HepG2 (cell line): ENCODE measurements around the gene NRK. TPM values are rescaled to one million over a fixed set of nuclear protein-coding genes. Genes with fewer than 3 reads are reported as not detected.
"Not testable (repeated sequence)": the region's sequence is repeated elsewhere in the genome, so short reads cannot be mapped to it uniquely, and the experiment has no call there.

Source experiments
- ATAC-seq: fragments of 200-7000 bp; cut with Tn5 transposase; 3 replicates; pipeline ENCODE4 v1.9.1; 2020; ENCODE audit warnings: mild to moderate bottlenecking, moderate library complexity
- BruUV-seq: library from RNA; stranded (reverse); fragments of 400-500 nt; replicated peaks from 2 replicates; lab custom pipeline; 2021; lab: Mats Ljungman, UMichigan
- CTCF ChIA-PET: fragments of 300-600 bp; formaldehyde crosslinking; extraction: SDS; loops from one replicate; lab custom pipeline; 2021; ENCODE audit warnings: low total read pairs, inconsistent platforms, low intra/inter-chr PET ratio; lab: Yijun Ruan, JAX
- POLR2A ChIA-PET: fragments of 350-600 bp; sonication (Branson Sonifier 250); formaldehyde crosslinking; loops from one replicate; lab custom pipeline; 2020; ENCODE audit warnings: antibody characterized with exemption, inconsistent platforms; lab: Yijun Ruan, JAX
- DNase-seq: peaks from one replicate; pipeline ENCODE4 v3.0.0-alpha.2; 2015; ENCODE audit warnings: low spot score
- FAIRE-seq: peaks from 3 replicates; lab custom pipeline; 2011; peaks lifted over from hg19 to GRCh38; lab: Jason Lieb, UNC
- H2AFZ ChIP-seq: one replicate; pipeline ENCODE4 v1.6.1; 2011; ENCODE audit warnings: low read length, inconsistent platforms
- H3K27ac ChIP-seq: fragments of 300-600 bp; 3 replicates; pipeline ENCODE4 v1.8.0; 2011; ENCODE audit warnings: mixed run types, mild to moderate bottlenecking, mixed read lengths, low read length, inconsistent platforms; ENCODE audit not compliant: insufficient read depth; ENCODE audit errors: extremely low read length
- H3K27me3 ChIP-seq, 2 experiments: fragments of 200-600 bp in 1 of 2; 2 replicates in 1 of 2; 3 replicates in 1 of 2; pipeline versions ENCODE4 v1.6.0 to v1.8.0; 2011; ENCODE audit warnings: low read length in 2 of 2, mild to moderate bottlenecking in 2 of 2, moderate library complexity in 2 of 2, inconsistent platforms in 1 of 2; ENCODE audit not compliant: insufficient read depth in 2 of 2, control insufficient read depth in 1 of 2
- H3K36me3 ChIP-seq, 2 experiments: fragments of 200-600 bp in 1 of 2; replicated peaks in 1 of 2; 2 replicates in 1 of 2; 3 replicates in 1 of 2; pipeline versions ENCODE4 v1.5.1 to v1.8.0; 2011; ENCODE audit warnings: low read length in 2 of 2, inconsistent platforms in 1 of 2; ENCODE audit not compliant: insufficient read depth in 2 of 2, control insufficient read depth in 1 of 2
- H3K4me1 ChIP-seq: 2 replicates; pipeline ENCODE4 v1.5.1; 2012; ENCODE audit warnings: low read length, inconsistent platforms; ENCODE audit not compliant: insufficient read depth
- H3K4me2 ChIP-seq: 2 replicates; pipeline ENCODE4 v1.6.0; 2011; ENCODE audit warnings: low read depth, low read length, inconsistent platforms
- H3K4me3 ChIP-seq, 3 experiments: fragments of 200-600 bp in 1 of 3; sonication (generic), shearing (Covaris generic) in 1 of 3; replicated peaks in 1 of 3; 2 replicates each; pipeline ENCODE4 v1.5.1; 2011 to 2016; ENCODE audit warnings: low read length in 3 of 3, inconsistent platforms in 2 of 3, low read depth in 2 of 3, mild to moderate bottlenecking in 2 of 3, control low read depth in 1 of 3, mixed read lengths in 1 of 3; ENCODE audit not compliant: insufficient read depth in 1 of 3
- H3K79me2 ChIP-seq: one replicate; pipeline ENCODE4 v1.6.1; 2011; ENCODE audit warnings: low read length, inconsistent platforms; ENCODE audit not compliant: insufficient read depth
- H3K9ac ChIP-seq: 2 replicates; pipeline ENCODE4 v1.6.0; 2011; ENCODE audit warnings: mild to moderate bottlenecking, low read depth, low read length, inconsistent platforms; ENCODE audit not compliant: insufficient read depth
- H3K9me3 ChIP-seq: 2 replicates; pipeline ENCODE4 v1.5.1; 2012; ENCODE audit warnings: mild to moderate bottlenecking, low read length
- H4K20me1 ChIP-seq: 2 replicates; pipeline ENCODE4 v1.6.0; 2011; ENCODE audit warnings: inconsistent platforms, mild to moderate bottlenecking, low read length, moderate library complexity; ENCODE audit not compliant: insufficient read depth
- HNF4A ChIP-seq: sonication (generic); formaldehyde crosslinking; IDR thresholded peaks from 2 replicates; pipeline ENCODE4 v1.4.0; 2020; ENCODE audit warnings: missing genetic modification reagents
- KLF9 ChIP-seq: IDR thresholded peaks from 2 replicates; pipeline ENCODE4 v1.6.1; 2016; ENCODE audit warnings: low read depth
- POGZ ChIP-seq: sonication (generic); formaldehyde crosslinking; IDR thresholded peaks from 2 replicates; pipeline ENCODE4 v1.4.0; 2020; ENCODE audit warnings: mild to moderate bottlenecking, missing genetic modification reagents
- SALL1 ChIP-seq: sonication (generic); formaldehyde crosslinking; IDR thresholded peaks from 2 replicates; pipeline ENCODE4 v1.8.0; 2022; ENCODE audit warnings: mild to moderate bottlenecking, missing genetic modification reagents
- TEAD3 ChIP-seq: optimal IDR thresholded peaks from 2 replicates; pipeline ENCODE3; 2016; ENCODE audit warnings: borderline replicate concordance
- ZMYM3 ChIP-seq: sonication (generic); formaldehyde crosslinking; IDR thresholded peaks from 2 replicates; pipeline ENCODE4 v1.5.1; 2020; ENCODE audit warnings: mild to moderate bottlenecking, missing genetic modification reagents
- ZMYM4 ChIP-seq: sonication (generic); formaldehyde crosslinking; IDR thresholded peaks from 2 replicates; pipeline ENCODE4 v1.8.1; 2023; ENCODE audit warnings: mild to moderate bottlenecking, missing genetic modification reagents
- ZNF460 ChIP-seq: sonication (generic); formaldehyde crosslinking; IDR thresholded peaks from 2 replicates; pipeline ENCODE4 v1.5.1; 2020; ENCODE audit warnings: missing genetic modification reagents, mild to moderate bottlenecking, borderline replicate concordance
- WGBS: methylation state at CpG from one replicate; pipeline ENCODE4 v1.1.6; 2017; ENCODE audit warnings: low lambda C conversion rate; 5-methylcytosine and 5-hydroxymethylcytosine counted together
- in situ Hi-C: cut with HindIII; loops from 2 replicates; pipeline ENCODE4 v1.10.0; 2017; ENCODE audit warnings: low pct_unique_long_range_greater_than_20kb; ENCODE audit not compliant: extremely low pct_ligation_motif_present
- intact Hi-C: fragments of 100-400 bp; cut with micrococcal nuclease; formaldehyde crosslinking; loops from one replicate; pipeline ENCODE4 v1.10.0; 2022; ENCODE audit not compliant: unreplicated experiment
- polyA plus RNA-seq, 8 experiments: library from polyadenylated mRNA; depleted of rRNA in 3 of 8; stranded (reverse) in 7 of 8; unstranded in 1 of 8; fragments of >200 nt; fragmentation: Illumina TruSeq in 4 of 8; extraction: Trizol in 4 of 8; gene quantifications; 2 replicates each; pipeline versions ENCODE4 v1.2.1 to v1.2.3, GENCODE V29; 2011 to 2016; ENCODE audit warnings: low read depth in 4 of 8, missing spikeins in 1 of 8, mixed read lengths in 1 of 8; ENCODE audit not compliant: insufficient read depth in 1 of 8
- total RNA-seq, 5 experiments: library from RNA; depleted of rRNA; stranded (reverse); fragments of >200 nt; fragmentation: Illumina TruSeq; extraction: Trizol; gene quantifications; 2 replicates each; pipeline ENCODE4 v1.2.3, GENCODE V29; 2016; ENCODE audit warnings: low read depth in 1 of 5
- TF ChIP-seq, protein P1 (sequence below): sonication (generic); formaldehyde crosslinking; IDR thresholded peaks from 2 replicates; pipeline ENCODE4 v1.5.0; 2020; ENCODE audit warnings: mild to moderate bottlenecking, missing genetic modification reagents
- TF ChIP-seq, protein P2 (sequence below): IDR thresholded peaks from 2 replicates; pipeline ENCODE4 v1.4.0; 2020; ENCODE audit warnings: mild to moderate bottlenecking, missing genetic modification reagents

NRK gene
- total and polyA plus RNA-seq, 2 of the 13 experiments (the other 11 are each of a cell fraction or from before 2014, with no cell fraction given): not detected

DNA sequence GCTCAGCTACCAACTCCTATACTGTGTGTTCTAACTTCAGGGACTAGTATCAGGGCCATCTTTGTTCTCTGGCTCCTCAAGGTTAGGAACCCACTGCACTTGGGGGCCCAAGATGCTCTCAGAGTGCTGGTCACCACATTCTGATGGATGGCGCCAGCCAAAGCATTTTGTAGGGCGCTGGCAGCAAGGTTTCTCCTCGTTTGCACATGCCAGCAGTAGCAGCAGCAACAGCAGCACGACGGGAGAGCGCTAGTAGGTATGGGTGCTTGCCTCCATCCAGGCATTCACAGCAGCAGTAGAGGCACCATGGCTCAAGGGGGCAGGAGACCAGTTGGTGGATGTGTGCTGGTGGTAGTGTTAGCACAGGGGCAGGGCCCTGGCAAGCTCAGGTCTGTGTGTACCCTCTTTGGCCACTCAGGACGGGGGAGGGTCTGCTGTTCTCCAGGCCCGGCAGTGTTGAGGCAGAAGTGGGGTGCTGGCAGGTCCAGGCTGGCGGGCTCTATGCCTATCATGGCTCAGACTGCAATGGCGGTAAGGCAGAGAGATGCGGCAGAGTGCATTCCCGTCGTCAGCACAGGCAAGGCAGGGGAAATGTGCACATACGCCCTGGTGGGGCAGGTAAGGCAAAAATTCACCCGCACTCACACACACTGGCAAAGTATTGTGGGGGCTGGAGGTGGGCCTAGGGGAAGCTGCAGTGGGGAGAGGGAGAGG is 159.6 kb downstream of the NRK start:
- no peak for TF ChIP-seq KLF9
- H3K79me2 ChIP-seq: no peaks in the 10 kb centered on the region
- 100% methylated on average over 1 of the region's 15 CpGs for WGBS

DNA sequence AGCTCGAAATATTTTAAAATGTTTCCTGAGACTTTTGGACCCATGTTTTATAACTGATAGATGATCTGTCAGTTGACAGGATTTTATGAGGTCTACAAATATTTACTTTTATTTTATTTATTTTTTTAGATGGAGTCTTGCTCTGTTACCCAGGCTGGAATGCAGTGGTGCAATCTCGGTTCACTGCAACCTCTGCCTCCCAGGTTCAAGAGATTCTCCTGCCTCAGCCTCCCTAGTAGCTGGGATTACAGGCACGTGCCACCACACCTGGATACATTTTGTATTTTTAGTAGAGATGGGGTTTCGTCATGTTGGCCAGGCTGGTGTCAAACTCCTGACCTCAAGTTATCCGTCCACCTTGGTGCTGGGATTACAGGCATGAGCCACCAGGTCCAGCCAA is 166.1 kb downstream of the NRK start:
- H3K4me1 ChIP-seq, H3K9me3 ChIP-seq, H2AFZ ChIP-seq, H3K4me2 ChIP-seq, H3K9ac ChIP-seq, intact Hi-C loops, H3K4me3 ChIP-seq, H3K27ac ChIP-seq, FAIRE-seq, H4K20me1 ChIP-seq, BruUV-seq: not testable (repeated sequence)
- TF ChIP-seq, protein P1, sequence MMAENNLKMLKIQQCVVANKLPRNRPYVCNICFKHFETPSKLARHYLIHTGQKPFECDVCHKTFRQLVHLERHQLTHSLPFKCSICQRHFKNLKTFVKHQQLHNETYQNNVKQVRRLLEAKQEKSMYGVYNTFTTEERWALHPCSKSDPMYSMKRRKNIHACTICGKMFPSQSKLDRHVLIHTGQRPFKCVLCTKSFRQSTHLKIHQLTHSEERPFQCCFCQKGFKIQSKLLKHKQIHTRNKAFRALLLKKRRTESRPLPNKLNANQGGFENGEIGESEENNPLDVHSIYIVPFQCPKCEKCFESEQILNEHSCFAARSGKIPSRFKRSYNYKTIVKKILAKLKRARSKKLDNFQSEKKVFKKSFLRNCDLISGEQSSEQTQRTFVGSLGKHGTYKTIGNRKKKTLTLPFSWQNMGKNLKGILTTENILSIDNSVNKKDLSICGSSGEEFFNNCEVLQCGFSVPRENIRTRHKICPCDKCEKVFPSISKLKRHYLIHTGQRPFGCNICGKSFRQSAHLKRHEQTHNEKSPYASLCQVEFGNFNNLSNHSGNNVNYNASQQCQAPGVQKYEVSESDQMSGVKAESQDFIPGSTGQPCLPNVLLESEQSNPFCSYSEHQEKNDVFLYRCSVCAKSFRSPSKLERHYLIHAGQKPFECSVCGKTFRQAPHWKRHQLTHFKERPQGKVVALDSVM: peak; percentile 89
- TF ChIP-seq, protein P2, sequence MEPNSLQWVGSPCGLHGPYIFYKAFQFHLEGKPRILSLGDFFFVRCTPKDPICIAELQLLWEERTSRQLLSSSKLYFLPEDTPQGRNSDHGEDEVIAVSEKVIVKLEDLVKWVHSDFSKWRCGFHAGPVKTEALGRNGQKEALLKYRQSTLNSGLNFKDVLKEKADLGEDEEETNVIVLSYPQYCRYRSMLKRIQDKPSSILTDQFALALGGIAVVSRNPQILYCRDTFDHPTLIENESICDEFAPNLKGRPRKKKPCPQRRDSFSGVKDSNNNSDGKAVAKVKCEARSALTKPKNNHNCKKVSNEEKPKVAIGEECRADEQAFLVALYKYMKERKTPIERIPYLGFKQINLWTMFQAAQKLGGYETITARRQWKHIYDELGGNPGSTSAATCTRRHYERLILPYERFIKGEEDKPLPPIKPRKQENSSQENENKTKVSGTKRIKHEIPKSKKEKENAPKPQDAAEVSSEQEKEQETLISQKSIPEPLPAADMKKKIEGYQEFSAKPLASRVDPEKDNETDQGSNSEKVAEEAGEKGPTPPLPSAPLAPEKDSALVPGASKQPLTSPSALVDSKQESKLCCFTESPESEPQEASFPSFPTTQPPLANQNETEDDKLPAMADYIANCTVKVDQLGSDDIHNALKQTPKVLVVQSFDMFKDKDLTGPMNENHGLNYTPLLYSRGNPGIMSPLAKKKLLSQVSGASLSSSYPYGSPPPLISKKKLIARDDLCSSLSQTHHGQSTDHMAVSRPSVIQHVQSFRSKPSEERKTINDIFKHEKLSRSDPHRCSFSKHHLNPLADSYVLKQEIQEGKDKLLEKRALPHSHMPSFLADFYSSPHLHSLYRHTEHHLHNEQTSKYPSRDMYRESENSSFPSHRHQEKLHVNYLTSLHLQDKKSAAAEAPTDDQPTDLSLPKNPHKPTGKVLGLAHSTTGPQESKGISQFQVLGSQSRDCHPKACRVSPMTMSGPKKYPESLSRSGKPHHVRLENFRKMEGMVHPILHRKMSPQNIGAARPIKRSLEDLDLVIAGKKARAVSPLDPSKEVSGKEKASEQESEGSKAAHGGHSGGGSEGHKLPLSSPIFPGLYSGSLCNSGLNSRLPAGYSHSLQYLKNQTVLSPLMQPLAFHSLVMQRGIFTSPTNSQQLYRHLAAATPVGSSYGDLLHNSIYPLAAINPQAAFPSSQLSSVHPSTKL: peak; percentile 36; the same call in 1 of the 2 replicates
- TF ChIP-seq SALL1 (CRISPR knock-in tag) (peak; percentile 25; the same call in 1 of the 2 replicates), TEAD3 (CRISPR knock-in tag) (peak; percentile 52), POGZ (CRISPR knock-in tag) (0 out of 2 replicates have a peak, but pooled peaks have one; percentile 22), ZMYM3 (CRISPR knock-in tag) (peak; percentile 31; the same call in 1 of the 2 replicates), HNF4A (peak; percentile 7; the same call in 1 of the 2 replicates), ZMYM4 (0 out of 2 replicates have a peak, but pooled peaks have one; percentile 16), ZNF460 (peak; percentile 47; the same call in 1 of the 2 replicates)
- TF ChIP-seq, all 625 proteins: peak for 9; not testable (repeated sequence) for 616
- 62% methylated on average over 5 of the region's 5 CpGs for WGBS
- H3K79me2 ChIP-seq, H3K36me3 ChIP-seq, in situ Hi-C loops, ATAC-seq, POLR2A ChIA-PET, H3K27me3 ChIP-seq, DNase-seq, CTCF ChIA-PET: not testable (repeated sequence)

More for the DNA sequence above, 159.6 kb downstream of the NRK start:
- no peaks in the 10 kb centered on the region for H3K27me3 ChIP-seq
- intact Hi-C loops: no loop called here
- no peak overlapping the region for H3K4me3 ChIP-seq
- no peak overlapping the region for H3K4me2 ChIP-seq
- in situ Hi-C loops: no loop called here
- CTCF ChIA-PET: no interaction called here
- no peaks in the 10 kb centered on the region for H4K20me1 ChIP-seq
- no TSS peak for BruUV-seq
- no peak for FAIRE-seq
- no peaks in the 10 kb centered on the region for H3K4me1 ChIP-seq
- H3K36me3 ChIP-seq: no peaks in the 10 kb centered on the region
- H3K27ac ChIP-seq: no peak overlapping the region
- ATAC-seq: no peak
- no peaks in the 10 kb centered on the region for H3K9me3 ChIP-seq
- DNase-seq: no peak
- H2AFZ ChIP-seq: no peak overlapping the region
- POLR2A ChIA-PET: no interaction called here
- no peak overlapping the region for H3K9ac ChIP-seq
